GM21360 (cell line): ENCODE data around the gene ARHGAP26.
A peak's percentile ranks its signal among the peaks of the same experiment; 100 is the strongest.

Source experiments
- ATAC-seq: cut with Tn5 transposase; IDR thresholded peaks from one replicate; pipeline ENCODE4 v1.9.1; 2021; ENCODE audit warnings: mild to moderate bottlenecking, moderate library complexity; ENCODE audit not compliant: unreplicated experiment

Gene ARHGAP26

GRCh38 chr5:143247134-143247815 lies 477.1 kb downstream of the ARHGAP26 start:
- no peak for ATAC-seq

- ATAC-seq: no peak
Measured at GRCh38 chr5:143248391-143248790, 478.2 kb downstream of the ARHGAP26 start.

DNA sequence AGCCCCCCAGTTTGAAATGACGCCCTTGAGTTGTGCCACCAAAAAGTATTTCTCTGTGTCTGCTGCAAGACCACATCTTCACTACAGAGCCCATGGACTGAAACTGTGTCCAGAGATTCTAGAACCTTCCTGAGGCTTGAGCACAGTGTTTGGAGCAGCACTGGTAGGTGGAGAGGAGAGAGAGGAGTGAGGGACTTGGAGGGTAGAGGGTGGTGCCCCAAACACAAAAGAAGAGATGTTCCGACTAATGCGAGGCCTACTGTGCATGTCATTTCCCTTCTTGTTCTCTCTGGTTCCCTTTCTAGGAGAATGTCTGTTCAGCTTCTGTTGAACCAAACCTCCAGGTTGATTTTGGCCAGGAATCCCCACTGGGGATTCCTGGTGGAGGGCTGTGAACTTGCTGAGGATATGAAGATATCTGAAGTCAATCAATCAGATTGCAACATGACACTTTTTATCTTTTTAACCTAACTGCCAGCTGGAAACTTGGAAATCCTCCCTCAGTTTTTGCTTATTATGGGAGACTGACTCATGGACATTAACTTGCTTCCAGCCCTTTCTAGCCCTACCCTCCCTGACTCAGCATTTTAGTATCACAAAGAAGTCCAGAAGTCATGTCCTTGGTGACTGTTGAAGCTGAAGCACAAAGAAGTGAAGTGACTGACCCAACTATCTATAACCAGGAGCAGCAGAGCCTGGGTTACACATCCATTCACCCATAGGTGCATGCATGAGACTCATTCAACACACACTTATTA lies 478.8 kb downstream of the ARHGAP26 start:
- ATAC-seq: no peak

- no peak for ATAC-seq
Measured at GRCh38 chr5:143249851-143250250, 479.7 kb downstream of the ARHGAP26 start.

DNA sequence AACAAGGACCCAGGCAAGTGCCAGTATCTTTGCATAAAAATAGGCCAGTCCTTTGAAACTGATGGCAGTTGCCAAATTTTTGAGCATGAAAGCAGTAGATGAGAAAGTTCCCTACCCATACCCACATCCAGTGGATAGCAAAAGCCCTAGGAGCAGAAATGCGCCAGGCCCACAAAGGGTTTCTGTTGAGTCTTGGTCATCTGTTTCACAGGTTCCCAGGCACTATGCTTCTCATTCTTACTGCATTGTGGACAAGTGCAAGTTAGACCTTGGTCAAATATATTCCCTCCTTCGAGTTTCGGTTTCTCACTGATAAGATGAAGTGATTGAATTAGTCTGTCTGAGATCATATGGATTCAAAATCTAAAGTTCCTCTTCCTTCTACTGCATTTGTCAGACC lies 481.0 kb downstream of the ARHGAP26 start:
- no peak for ATAC-seq

- no peak for ATAC-seq
Measured at GRCh38 chr5:143251946-143252345, 481.8 kb downstream of the ARHGAP26 start.

GRCh38 chr5:143254819-143255218 lies 484.6 kb downstream of the ARHGAP26 start:
- ATAC-seq: no peak

DNA sequence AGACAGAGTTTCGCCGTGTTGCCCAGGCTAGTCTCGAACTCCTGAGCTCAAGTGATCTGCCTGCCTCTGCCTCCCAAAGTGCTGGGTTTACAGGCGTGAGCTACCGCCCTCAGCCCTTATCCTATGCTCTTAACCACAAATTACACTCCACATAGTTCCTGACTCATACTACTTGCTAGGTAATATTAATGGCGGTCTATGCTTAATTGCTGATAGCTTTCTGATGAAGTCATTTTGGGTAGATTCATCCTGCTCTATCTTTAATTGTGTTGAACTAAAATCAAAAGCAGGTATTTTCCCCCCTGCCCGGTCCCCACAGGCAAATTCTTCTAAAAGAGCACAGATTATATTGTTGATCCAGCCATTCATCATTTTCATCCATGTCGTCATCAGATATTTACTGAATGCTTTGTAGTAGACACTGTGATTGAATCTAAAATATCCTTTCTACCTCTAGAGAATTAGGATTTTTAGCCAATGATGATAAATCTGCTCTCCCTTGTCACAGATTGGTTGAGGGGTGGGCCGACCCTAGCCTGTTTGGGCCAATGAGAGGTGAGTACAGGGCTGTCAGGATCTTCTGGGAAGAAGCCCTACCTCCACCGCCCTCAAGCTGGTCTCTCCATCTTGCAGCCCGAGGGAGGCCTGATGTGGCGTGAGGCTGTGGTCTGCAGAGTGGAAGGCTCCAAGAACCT lies 488.5 kb downstream of the ARHGAP26 start:
- ATAC-seq: no peak

- no peak for ATAC-seq
Measured at GRCh38 chr5:143259254-143259605, 489.1 kb downstream of the ARHGAP26 start.

- ATAC-seq: no peak
Measured at GRCh38 chr5:143261748-143262392, 491.7 kb downstream of the ARHGAP26 start.

DNA sequence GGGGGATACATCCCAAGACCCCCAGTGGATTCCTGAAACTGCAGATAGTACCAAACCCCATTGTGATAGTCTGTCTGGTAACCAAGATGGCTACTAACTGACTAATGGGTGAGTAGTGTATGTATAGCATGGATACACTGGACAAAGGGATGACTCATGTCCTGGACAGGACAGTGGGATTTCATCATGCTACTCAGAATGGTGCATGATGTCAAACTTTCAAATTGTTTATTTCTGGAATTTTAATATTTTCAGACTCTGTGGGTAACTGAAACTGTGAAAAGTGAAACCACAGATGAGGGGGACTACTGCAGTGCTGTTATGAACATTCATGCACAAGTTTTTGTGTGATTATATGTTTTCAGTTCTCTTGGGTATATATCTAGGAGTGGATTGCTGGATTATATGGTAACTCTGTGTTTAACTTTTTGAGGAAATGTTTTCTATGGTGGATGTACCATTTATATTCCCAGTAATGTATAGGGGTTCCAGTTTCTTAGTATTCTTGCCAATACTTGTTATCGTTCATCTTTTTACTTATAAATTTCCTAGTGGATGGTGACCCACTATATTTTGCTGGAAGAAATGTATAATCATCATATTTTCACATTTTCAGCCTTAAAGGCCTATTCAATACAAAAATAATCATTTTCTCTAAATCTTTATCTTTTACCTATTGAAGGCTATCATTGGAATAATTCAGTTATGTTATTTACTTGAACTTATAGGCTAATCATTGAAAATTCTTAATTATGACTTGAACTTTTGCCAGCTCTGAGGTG lies 492.4 kb downstream of the ARHGAP26 start:
- peak; percentile 79 for ATAC-seq

DNA sequence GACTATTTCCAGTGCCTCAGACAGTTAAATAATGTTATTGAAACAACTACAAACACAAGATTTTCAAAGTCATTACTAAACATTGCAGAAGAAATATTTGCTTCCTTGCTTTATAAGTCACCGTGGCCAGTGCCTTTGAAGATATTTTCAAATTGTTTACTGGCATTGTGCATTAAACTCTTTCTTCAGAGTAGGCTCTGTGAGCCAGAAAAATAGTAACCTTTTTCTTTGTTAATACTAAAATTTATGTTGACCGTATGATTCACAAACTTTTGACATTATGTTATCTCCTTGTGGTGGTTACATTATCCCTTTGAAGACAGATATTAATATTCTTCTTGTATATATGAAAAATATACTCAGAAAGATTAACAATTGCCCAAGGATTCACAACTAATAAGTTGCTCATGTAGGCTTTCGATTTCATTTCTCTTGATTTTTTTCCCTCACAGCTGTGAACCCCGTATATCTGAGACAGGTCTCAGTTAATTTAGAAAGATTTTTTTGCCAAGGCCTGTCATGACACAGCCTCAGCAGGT lies 493.2 kb downstream of the ARHGAP26 start:
- no peak for ATAC-seq

- ATAC-seq: no peak
Measured at GRCh38 chr5:143265995-143266394, 495.8 kb downstream of the ARHGAP26 start.

GRCh38 chr5:143267186-143267585 lies 497.0 kb downstream of the ARHGAP26 start:
- no peak for ATAC-seq

DNA sequence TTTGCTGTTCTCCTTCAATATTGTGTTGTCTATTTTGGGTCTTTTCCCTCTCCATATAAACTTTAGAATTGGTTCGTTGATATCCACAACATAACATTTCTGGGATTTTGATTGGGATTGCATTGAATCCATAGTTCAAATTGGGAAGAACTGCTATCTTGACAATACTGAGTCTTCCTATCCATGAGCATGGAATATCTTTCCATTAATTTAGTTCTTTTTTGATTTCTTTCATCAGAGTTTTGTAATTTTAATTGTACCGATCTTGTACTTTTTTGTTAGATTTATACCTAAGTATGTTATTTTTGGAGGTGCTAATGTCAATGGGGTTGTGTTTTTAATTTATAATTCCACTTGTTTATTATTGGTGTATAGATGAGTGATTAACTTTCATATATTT lies 498.2 kb downstream of the ARHGAP26 start:
- no peak for ATAC-seq

DNA sequence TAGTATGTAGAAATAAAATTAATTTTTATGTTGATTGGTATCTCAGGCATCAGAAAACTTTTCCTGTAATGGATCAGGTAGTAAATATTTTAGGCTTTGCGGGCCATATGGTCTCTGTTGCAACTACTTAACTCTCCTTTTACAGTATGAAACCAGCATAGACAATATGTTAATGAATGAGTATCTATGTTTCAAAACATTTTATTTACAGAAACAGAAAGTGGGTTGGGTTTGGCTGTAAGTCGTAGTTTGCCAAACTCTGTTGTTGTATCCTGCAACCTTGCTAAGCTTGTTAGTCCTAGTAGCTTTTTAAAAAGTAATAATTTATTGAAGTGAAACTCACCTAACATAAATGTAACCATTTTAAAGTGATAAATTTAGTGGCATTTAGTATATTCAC lies 501.3 kb downstream of the ARHGAP26 start:
- ATAC-seq: no peak

DNA sequence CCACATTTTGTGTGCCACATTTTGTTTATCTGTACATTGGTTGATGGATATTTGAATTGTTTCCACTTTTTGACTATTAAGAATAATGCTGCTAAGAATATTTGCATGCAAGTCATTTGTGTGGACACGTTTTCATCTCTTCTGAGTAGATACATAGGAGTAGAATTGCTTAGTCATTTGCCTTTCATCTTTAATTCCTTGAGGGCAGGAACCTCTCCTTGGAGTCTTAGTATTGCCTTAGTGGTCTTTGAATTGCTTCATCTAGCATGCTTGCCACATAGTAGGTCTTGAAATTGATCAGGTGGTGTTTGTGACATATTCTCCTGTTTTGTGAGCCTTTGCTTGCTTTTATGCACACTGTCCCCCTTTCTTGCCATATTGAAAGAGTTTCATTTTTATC lies 504.8 kb downstream of the ARHGAP26 start:
- no peak for ATAC-seq

- ATAC-seq: no peak
Measured at GRCh38 chr5:143275512-143276363, 505.6 kb downstream of the ARHGAP26 start.

GRCh38 chr5:143277536-143277935 lies 507.4 kb downstream of the ARHGAP26 start:
- no peak for ATAC-seq
